ENCODE results near the gene CEMP1. TPM values are rescaled to one million over a fixed set of nuclear protein-coding genes. Genes with fewer than 3 reads are reported as not detected.
A peak's percentile ranks its signal among the peaks of the same experiment; 100 is the strongest.

CEMP1 gene
- total RNA-seq, 1 donor from 2014 or later = not detected

- TF ChIP-seq CTCF (conservative IDR thresholded peaks at IDR 0.05) = no peak
- Mint-ChIP-seq H3K27ac (ENCODE audit: unreplicated experiment) (no peak overlapping the region), H3K9me3 (no peaks in the 10 kb centered on the region), H3K36me3 (ENCODE audit: low read depth) (no peaks in the 10 kb centered on the region), H3K4me3 (no peak overlapping the region), H3K4me1 (no peaks in the 10 kb centered on the region), H3K27me3 (ENCODE audit: low read depth) (no peaks in the 10 kb centered on the region)
- no peak for DNase-seq (ENCODE audit: low read depth, low spot score)
Measured at GRCh38 chr16:2495041-2495440, 36.2 kb downstream of the CEMP1 start.

GRCh38 chr16:2494616-2495015, 36.6 kb downstream of the CEMP1 start:
- Mint-ChIP-seq H3K4me1 (no peaks in the 10 kb centered on the region), H3K27me3 (ENCODE audit: low read depth) (no peaks in the 10 kb centered on the region), H3K4me3 (no peak overlapping the region), H3K27ac (ENCODE audit: unreplicated experiment) (no peak overlapping the region), H3K9me3 (no peaks in the 10 kb centered on the region), H3K36me3 (ENCODE audit: low read depth) (no peaks in the 10 kb centered on the region)
- TF ChIP-seq CTCF (conservative IDR thresholded peaks at IDR 0.05) = no peak
- DNase-seq (ENCODE audit: low read depth, low spot score) = no peak

GRCh38 chr16:2493605-2494004, 37.6 kb downstream of the CEMP1 start:
- DNase-seq (ENCODE audit: low read depth, low spot score) = no peak
- Mint-ChIP-seq H3K9me3 (no peaks in the 10 kb centered on the region), H3K4me3 (no peak overlapping the region), H3K4me1 (no peaks in the 10 kb centered on the region), H3K36me3 (ENCODE audit: low read depth) (no peaks in the 10 kb centered on the region), H3K27ac (ENCODE audit: unreplicated experiment) (no peak overlapping the region), H3K27me3 (ENCODE audit: low read depth) (no peaks in the 10 kb centered on the region)
- TF ChIP-seq CTCF (conservative IDR thresholded peaks at IDR 0.05) = no peak

- DNase-seq (ENCODE audit: low read depth, low spot score) = no peak
- Mint-ChIP-seq H3K4me3 (no peak overlapping the region), H3K27ac (ENCODE audit: unreplicated experiment) (no peak overlapping the region), H3K4me1 (peaks cover 4% of the 10 kb centered on the region), H3K36me3 (ENCODE audit: low read depth) (no peaks in the 10 kb centered on the region), H3K9me3 (no peaks in the 10 kb centered on the region), H3K27me3 (ENCODE audit: low read depth) (no peaks in the 10 kb centered on the region)
- no peak for TF ChIP-seq CTCF (conservative IDR thresholded peaks at IDR 0.05)
Measured at GRCh38 chr16:2492292-2492691, 38.9 kb downstream of the CEMP1 start.

GRCh38 chr16:2490190-2491105, 40.8 kb downstream of the CEMP1 start:
- H3K27me3 Mint-ChIP-seq (ENCODE audit: low read depth) = no peaks in the 10 kb centered on the region
- no peak for TF ChIP-seq CTCF (conservative IDR thresholded peaks at IDR 0.05)
- no peak for DNase-seq (ENCODE audit: low read depth, low spot score)
- no peaks in the 10 kb centered on the region for H3K9me3 Mint-ChIP-seq
- H3K27ac Mint-ChIP-seq (ENCODE audit: unreplicated experiment) = peak overlapping the region; percentile 43
- no peak overlapping the region for H3K4me3 Mint-ChIP-seq
- H3K36me3 Mint-ChIP-seq (ENCODE audit: low read depth) = no peaks in the 10 kb centered on the region
- H3K4me1 Mint-ChIP-seq = peaks cover 8% of the 10 kb centered on the region

All from neural crest cell (in vitro differentiated cells).